H1 (cell line): ENCODE results near the gene FHL2. TPM values are rescaled to one million over a fixed set of nuclear protein-coding genes. Genes with fewer than 3 reads are reported as not detected.

ENCODE experiments used
- CTCF ChIA-PET: fragments of 300-600 bp; sonication (Branson Sonifier 250); formaldehyde crosslinking; loops from one replicate; lab custom pipeline; 2021; ENCODE audit not compliant: partially characterized antibody; lab: Charles Lee
- POLR2A ChIA-PET: fragments of 300-600 bp; sonication (Branson Sonifier 250); formaldehyde crosslinking; loops from one replicate; lab custom pipeline; 2021; ENCODE audit warnings: inconsistent platforms; ENCODE audit not compliant: partially characterized antibody; lab: Charles Lee
- DNase-seq, 2 experiments: peaks; one replicate each; pipeline versions ENCODE4 v3.0.0 to v3.0.0-alpha.2; 2010 to 2022; ENCODE audit warnings: low spot score in 2 of 2, low read depth in 1 of 2, mixed read lengths in 1 of 2
- FAIRE-seq: peaks from 2 replicates; lab custom pipeline; 2011; peaks lifted over from hg19 to GRCh38; lab: Jason Lieb, UNC
- H2AFZ ChIP-seq: 2 replicates; pipeline ENCODE4 v1.8.1; 2012; ENCODE audit warnings: low read length, inconsistent platforms
- H2AK5ac ChIP-seq: 2 replicates; pipeline ENCODE4 v1.6.1; 2013; ENCODE audit warnings: low read depth, low read length
- H2BK120ac ChIP-seq: replicated peaks from 2 replicates; pipeline ENCODE3; 2013; ENCODE audit warnings: low read depth, low read length, inconsistent platforms
- H2BK12ac ChIP-seq: 2 replicates; pipeline ENCODE4 v1.6.1; 2013; ENCODE audit warnings: low read depth, low read length
- H2BK15ac ChIP-seq: 2 replicates; pipeline ENCODE4 v1.6.1; 2013; ENCODE audit warnings: low read length
- H2BK20ac ChIP-seq: 2 replicates; pipeline ENCODE4 v1.6.1; 2013; ENCODE audit warnings: low read length
- H2BK5ac ChIP-seq: 2 replicates; pipeline ENCODE4 v1.6.1; 2013; ENCODE audit warnings: low read depth, low read length
- H3K14ac ChIP-seq: 2 replicates; pipeline ENCODE4 v1.6.1; 2013; ENCODE audit warnings: inconsistent platforms; ENCODE audit not compliant: insufficient read length
- H3K18ac ChIP-seq: 2 replicates; pipeline ENCODE4 v1.6.1; 2013; ENCODE audit warnings: low read length; ENCODE audit errors: extremely low read depth
- H3K23ac ChIP-seq: 2 replicates; pipeline ENCODE4 v1.6.1; 2013; ENCODE audit warnings: inconsistent platforms; ENCODE audit not compliant: insufficient read length
- H3K23me2 ChIP-seq: 2 replicates; pipeline ENCODE4 v1.6.1; 2013; ENCODE audit warnings: low read depth, low read length
- H3K27ac ChIP-seq: 2 replicates; pipeline ENCODE4 v1.6.1; 2011; ENCODE audit warnings: low read depth, low read length, inconsistent platforms
- H3K27me3 ChIP-seq, 4 experiments: replicated peaks in 1 of 4; 1 replicate in 1 of 4; 2 replicates in 3 of 4; pipeline versions ENCODE4 v1.6.1 to v1.8.1; 2011 to 2013; ENCODE audit warnings: low read length in 3 of 4, mild to moderate bottlenecking in 3 of 4, inconsistent platforms in 2 of 4, mixed read lengths in 2 of 4, moderate library complexity in 1 of 4; ENCODE audit not compliant: control insufficient read depth in 3 of 4, insufficient read depth in 3 of 4; ENCODE audit errors: extremely low read depth in 1 of 4
- H3K36me3 ChIP-seq, 4 experiments: 2 replicates each; pipeline versions ENCODE4 v1.6.1 to v1.8.1; 2011 to 2013; ENCODE audit warnings: mild to moderate bottlenecking in 4 of 4, low read length in 3 of 4, moderate library complexity in 2 of 4, control low read depth in 1 of 4, inconsistent platforms in 1 of 4; ENCODE audit not compliant: insufficient read depth in 4 of 4, control insufficient read depth in 2 of 4
- H3K4ac ChIP-seq: replicated peaks from 2 replicates; pipeline ENCODE3; 2013; ENCODE audit warnings: low read length, low read depth, mixed read lengths, inconsistent platforms; ENCODE audit not compliant: insufficient read length
- H3K4me1 ChIP-seq, 4 experiments: replicated peaks in 1 of 4; 1 replicate in 1 of 4; 2 replicates in 3 of 4; pipeline versions ENCODE4 v1.6.1 to v1.8.1; 2011 to 2013; ENCODE audit warnings: low read length in 3 of 4, inconsistent platforms in 2 of 4, mixed read lengths in 1 of 4; ENCODE audit not compliant: insufficient read depth in 4 of 4, control insufficient read depth in 3 of 4
- H3K4me2 ChIP-seq, 2 experiments: 2 replicates each; pipeline versions ENCODE4 v1.6.1 to v1.8.1; 2011 to 2013; ENCODE audit warnings: low read depth in 2 of 2, low read length in 2 of 2, control low read depth in 1 of 2, inconsistent platforms in 1 of 2, mild to moderate bottlenecking in 1 of 2; ENCODE audit not compliant: insufficient read depth in 1 of 2
- H3K4me3 ChIP-seq, 4 experiments: fragments of 200-600, 300-600 bp in 1 of 4; sonication (generic), shearing (Covaris generic), sonication (Bioruptor Twin) in 1 of 4; 2 replicates each; pipeline versions ENCODE4 v1.5.1 to v1.8.1; 2011 to 2016; ENCODE audit warnings: low read length in 4 of 4, low read depth in 3 of 4, control low read depth in 2 of 4, inconsistent platforms in 2 of 4, mild to moderate bottlenecking in 2 of 4, mixed read lengths in 1 of 4, moderate library complexity in 1 of 4; ENCODE audit not compliant: insufficient read depth in 2 of 4; ENCODE audit errors: extremely low read depth in 1 of 4
- H3K56ac ChIP-seq: replicated peaks from 2 replicates; pipeline ENCODE3; 2013; ENCODE audit warnings: low read depth, mild to moderate bottlenecking, mixed read lengths, low read length, inconsistent platforms; ENCODE audit not compliant: insufficient read length
- H3K79me1 ChIP-seq: 2 replicates; pipeline ENCODE4 v1.6.1; 2013; ENCODE audit warnings: low read depth, low read length, control low read depth
- H3K79me2 ChIP-seq, 2 experiments: 2 replicates each; pipeline versions ENCODE4 v1.6.1 to v1.8.1; 2012 to 2013; ENCODE audit warnings: low read length in 2 of 2, mild to moderate bottlenecking in 2 of 2, inconsistent platforms in 1 of 2; ENCODE audit not compliant: insufficient read depth in 2 of 2, control insufficient read depth in 1 of 2
- H3K9ac ChIP-seq, 4 experiments: replicated peaks in 1 of 4; 1 replicate in 1 of 4; 2 replicates in 3 of 4; pipeline versions ENCODE4 v1.6.1 to v1.8.1; 2011 to 2013; ENCODE audit warnings: low read depth in 3 of 4, low read length in 3 of 4, control low read depth in 2 of 4, mild to moderate bottlenecking in 2 of 4, moderate library complexity in 2 of 4, inconsistent platforms in 1 of 4; ENCODE audit errors: extremely low read depth in 1 of 4
- H3K9me3 ChIP-seq, 2 experiments: 2 replicates each; pipeline versions ENCODE4 v1.6.1 to v1.8.1; 2012 to 2013; ENCODE audit warnings: mild to moderate bottlenecking in 2 of 2, moderate library complexity in 2 of 2, control low read depth in 1 of 2, inconsistent platforms in 1 of 2, low read depth in 1 of 2, low read length in 1 of 2, mixed read lengths in 1 of 2; ENCODE audit not compliant: insufficient read depth in 2 of 2
- H4K20me1 ChIP-seq, 2 experiments: replicated peaks in 1 of 2; 2 replicates each; pipeline versions ENCODE3 to v1.8.1; 2011 to 2013; ENCODE audit warnings: inconsistent platforms in 2 of 2, low read length in 2 of 2, mild to moderate bottlenecking in 1 of 2; ENCODE audit not compliant: insufficient read depth in 2 of 2, control insufficient read depth in 1 of 2
- H4K5ac ChIP-seq: 2 replicates; pipeline ENCODE4 v1.6.1; 2013; ENCODE audit warnings: low read length, low read depth, mixed read lengths, inconsistent platforms; ENCODE audit not compliant: insufficient read length
- H4K8ac ChIP-seq: 2 replicates; pipeline ENCODE4 v1.8.0; 2013; ENCODE audit warnings: mild to moderate bottlenecking, moderate library complexity, low read length, inconsistent platforms; ENCODE audit not compliant: insufficient read depth; ENCODE audit errors: extremely low read depth
- H4K91ac ChIP-seq: replicated peaks from 2 replicates; pipeline ENCODE3; 2013; ENCODE audit warnings: low read length, mixed read lengths, inconsistent platforms; ENCODE audit not compliant: insufficient read length
- WGBS, 2 experiments: shearing (Covaris generic) in 1 of 2; methylation state at CpG; one replicate each; pipeline versions ENCODE4 v1.1.6 to v1.1.7; 2013 to 2015; ENCODE audit warnings: low lambda C conversion rate in 2 of 2, mixed read lengths in 2 of 2, inconsistent platforms in 1 of 2, low coverage in 1 of 2, missing lambda C conversion rate in 1 of 2; ENCODE audit not compliant: insufficient replicate concordance in 2 of 2, insufficient coverage in 1 of 2, insufficient read length in 1 of 2; ENCODE audit errors: extremely low coverage in 1 of 2, missing lambda C conversion rate in 1 of 2; 5-methylcytosine and 5-hydroxymethylcytosine counted together
- polyA plus RNA-seq, 7 experiments: library from polyadenylated mRNA; depleted of rRNA in 3 of 7; stranded (reverse) in 5 of 7; unstranded in 2 of 7; fragments of >200 nt in 5 of 7; fragments of 200-250 nt in 2 of 7; gene quantifications; 1 replicate in 5 of 7; 2 replicates in 1 of 7; 4 replicates in 1 of 7; pipeline versions ENCODE4 v1.2.1 to v1.2.3, GENCODE V29; 2011 to 2013; ENCODE audit warnings: missing spikeins in 2 of 7, mixed read lengths in 2 of 7
- total RNA-seq: library from RNA; stranded (reverse); fragmentation: NEBNext Ultra II Directional; extraction: Animal tissue kit (Norgen Biotek cat#: 25700); gene quantifications from 2 replicates; pipeline ENCODE4 v1.2.1, GENCODE V29; 2021

Gene FHL2
- total and polyA plus RNA-seq, 2 of the 8 experiments (the other 6 are each of a cell fraction or from before 2014, with no cell fraction given) = 33.2 to 64.3 TPM

DNA sequence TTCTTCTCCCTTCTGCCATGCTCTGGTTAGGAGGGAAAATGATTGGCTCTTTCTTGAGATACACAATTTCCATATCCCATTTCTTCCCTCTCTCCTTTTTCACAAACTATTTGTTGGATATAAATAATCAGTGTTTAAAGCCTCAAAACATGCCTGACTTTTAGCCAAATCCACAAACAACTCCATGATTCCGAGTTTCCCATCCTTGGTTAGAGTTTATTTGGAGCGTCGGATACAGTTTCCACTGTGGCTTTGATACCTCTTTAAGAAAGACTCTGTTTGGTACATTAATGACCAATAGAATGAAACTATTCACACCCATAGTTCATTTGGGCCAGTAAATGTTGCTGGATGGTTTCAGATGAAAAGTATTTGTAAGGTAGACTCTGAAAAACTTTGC is 5.9 kb upstream of the FHL2 start:
- H3K79me2 ChIP-seq = no peaks in the 10 kb centered on the region
- H3K14ac ChIP-seq = no peak overlapping the region
- H3K9ac ChIP-seq = no peak overlapping the region
- H4K20me1 ChIP-seq = no peaks in the 10 kb centered on the region
- 91% methylated on average over 3 of the region's 3 CpGs; no CpG with 5 or more reads in 1 of the 2 experiments for WGBS, 2 experiments
- no peak overlapping the region for H4K8ac ChIP-seq
- H2BK15ac ChIP-seq = no peak overlapping the region
- 0 out of 4 replicates have a peak, but pooled peaks cover 0 to under 1% of the 10 kb centered on the region in 2 experiments for H3K9me3 ChIP-seq
- H3K4me1 ChIP-seq = peaks cover 0 to 6% (median 2%) of the 10 kb centered on the region in 4 experiments; a peak in 4 of 7 replicates
- no peak overlapping the region for H3K27ac ChIP-seq
- no peaks in the 10 kb centered on the region for H3K79me1 ChIP-seq
- no peak overlapping the region for H2AK5ac ChIP-seq
- H3K23ac ChIP-seq = no peak overlapping the region
- H3K36me3 ChIP-seq = no peaks in the 10 kb centered on the region
- FAIRE-seq (no peak), DNase-seq (no peak)
- H2BK12ac ChIP-seq = peak overlapping the region; percentile 1; the same call in 1 of the 2 replicates
- peak overlapping the region; percentile 72; the same call in 1 of the 2 replicates for H2BK5ac ChIP-seq
- peaks cover 2 to 5% (median 5%) of the 10 kb centered on the region in 4 experiments for H3K27me3 ChIP-seq
- H2BK120ac ChIP-seq = no peak overlapping the region
- H3K23me2 ChIP-seq = no peaks in the 10 kb centered on the region
- H3K4me2 ChIP-seq = no peak overlapping the region
- no peak overlapping the region for H2BK20ac ChIP-seq
- no peak overlapping the region; the same call in 1 of the 2 replicates for H2AFZ ChIP-seq
- peak overlapping the region; percentile 7 for H4K91ac ChIP-seq
- no peak overlapping the region for H3K56ac ChIP-seq
- no peak overlapping the region for H4K5ac ChIP-seq
- ChIA-PET POLR2A (interaction anchor here (1.4 to 1.9 kb wide), 3 partner anchors 9 to 16 kb away, joined by 3 to 6 read pairs (median 5); no protein-coding TSS in a partner anchor), CTCF (interaction anchor here (1.0 to 2.8 kb wide), 9 partner anchors 8 to 515 kb away, joined by 3 to 16 read pairs (median 4); no protein-coding TSS in a partner anchor)
- H3K18ac ChIP-seq = no peak overlapping the region
- H3K4ac ChIP-seq = no peak overlapping the region
- H3K4me3 ChIP-seq = no peak overlapping the region
